Measurements from ENCODE around the gene OTUD3.
"Not testable (repeated sequence)": the region's sequence is repeated elsewhere in the genome, so short reads cannot be mapped to it uniquely, and the experiment has no call there.

The OTUD3 gene

DNA sequence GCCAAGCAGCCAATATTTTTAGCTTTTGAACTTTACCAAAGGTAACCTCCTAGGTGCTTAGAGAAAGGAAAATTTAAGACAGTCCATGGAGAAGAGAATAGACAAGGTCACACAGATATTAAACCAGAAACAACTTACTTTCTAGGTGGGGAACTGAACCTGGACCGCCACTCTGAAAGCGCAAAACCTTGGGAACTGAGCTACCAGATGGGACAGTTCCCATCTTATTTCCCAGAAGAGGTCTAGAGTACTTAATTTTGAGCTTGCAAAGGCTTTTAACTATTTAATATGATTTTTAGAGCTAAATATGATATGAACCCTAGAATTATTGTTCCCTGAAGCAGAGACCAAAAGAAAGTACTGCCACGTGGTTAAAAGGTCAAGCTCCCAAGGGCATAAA, 32.9 kb upstream of the OTUD3 start:
- not testable (repeated sequence) for H3K4me2 ChIP-seq (ENCODE audit: insufficient read depth, low read length, poor library complexity, severe bottlenecking); H2AFZ ChIP-seq (ENCODE audit: low read length); H3K18ac ChIP-seq (ENCODE audit: low read length); H4K91ac ChIP-seq (ENCODE audit: low read depth, low read length, poor library complexity); H3K9ac ChIP-seq (ENCODE audit: low read depth, low read length, poor library complexity); H3K4me1 ChIP-seq (ENCODE audit: control insufficient read depth in 2 of 2, insufficient read depth in 1 of 2, low read depth in 1 of 2, low read length in 2 of 2); H2BK12ac ChIP-seq (ENCODE audit: low read length); DNase-seq (ENCODE audit: low spot score); H3K27ac ChIP-seq (replicated peaks; ENCODE audit: low read length); H3K4me3 ChIP-seq (ENCODE audit: low read length in 2 of 2); H3K79me1 ChIP-seq (ENCODE audit: low read depth, low read length); H3K23ac ChIP-seq (ENCODE audit: low read depth, low read length, poor library complexity); H2BK5ac ChIP-seq (ENCODE audit: low read length); H4K8ac ChIP-seq (ENCODE audit: low read depth, low read length); H3K9me3 ChIP-seq (replicated peaks in 1 of 2; ENCODE audit: control insufficient read depth in 2 of 2, insufficient read depth in 1 of 2, low read depth in 1 of 2, low read length in 2 of 2); H2BK120ac ChIP-seq (ENCODE audit: low read depth, low read length); H3K36me3 ChIP-seq (replicated peaks in 1 of 2; ENCODE audit: control insufficient read depth in 2 of 2, insufficient read depth in 2 of 2, low read length in 2 of 2); H3K4ac ChIP-seq (ENCODE audit: low read length); H2BK15ac ChIP-seq (ENCODE audit: low read length); H2AK5ac ChIP-seq (ENCODE audit: low read depth, low read length); H3K14ac ChIP-seq (ENCODE audit: low read length)
- WGBS, 2 donors (ENCODE audit: extremely low coverage in 2 of 2, insufficient read length in 2 of 2, insufficient replicate concordance in 1 of 2) = no CpG with 5 or more reads among the region's 3 CpGs
- peaks cover 0 to 34% (median 0%) of the 10 kb centered on the region in 3 experiments for H3K27me3 ChIP-seq (ENCODE audit: control insufficient read depth in 3 of 3, insufficient read depth in 3 of 3, low read depth in 1 of 3, low read length in 3 of 3)

DNA sequence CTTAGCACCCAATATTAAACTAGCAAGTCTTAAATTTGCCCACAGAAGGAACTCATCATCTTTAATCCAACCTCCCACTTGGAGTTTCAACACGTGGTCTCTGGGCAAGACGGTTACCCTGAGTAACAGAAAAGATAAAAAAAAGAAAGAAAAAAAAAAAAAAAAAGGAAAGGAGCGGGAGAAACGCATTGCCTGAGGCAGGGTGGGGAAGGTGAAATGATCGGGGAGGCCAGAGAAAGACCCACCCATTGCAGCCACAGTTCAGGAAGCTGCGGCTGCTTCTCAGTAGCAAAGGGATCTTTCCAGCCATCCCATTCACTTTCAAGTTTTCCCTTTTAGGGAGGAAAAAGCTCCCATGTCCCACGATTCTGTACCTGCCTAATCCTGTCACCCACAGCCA, 32.0 kb upstream of the OTUD3 start:
- no peak overlapping the region for H3K23ac ChIP-seq (ENCODE audit: low read depth, low read length, poor library complexity)
- no peaks in the 10 kb centered on the region for H3K36me3 ChIP-seq (replicated peaks in 1 of 2; ENCODE audit: control insufficient read depth in 2 of 2, insufficient read depth in 2 of 2, low read length in 2 of 2)
- no peak overlapping the region for H2AK5ac ChIP-seq (ENCODE audit: low read depth, low read length)
- no peak overlapping the region for H3K9ac ChIP-seq (ENCODE audit: low read depth, low read length, poor library complexity)
- no peaks in the 10 kb centered on the region for H3K4me1 ChIP-seq (ENCODE audit: control insufficient read depth in 2 of 2, insufficient read depth in 1 of 2, low read depth in 1 of 2, low read length in 2 of 2)
- H3K9me3 ChIP-seq (replicated peaks in 1 of 2; ENCODE audit: control insufficient read depth in 2 of 2, insufficient read depth in 1 of 2, low read depth in 1 of 2, low read length in 2 of 2) = no peaks in the 10 kb centered on the region
- no peak overlapping the region for H3K14ac ChIP-seq (ENCODE audit: low read length)
- no peak overlapping the region for H2BK5ac ChIP-seq (ENCODE audit: low read length)
- WGBS, 2 donors (ENCODE audit: extremely low coverage in 2 of 2, insufficient read length in 2 of 2, insufficient replicate concordance in 1 of 2) = no CpG with 5 or more reads among the region's 7 CpGs
- H2BK15ac ChIP-seq (ENCODE audit: low read length) = no peak overlapping the region
- no peak overlapping the region for H3K27ac ChIP-seq (replicated peaks; ENCODE audit: low read length)
- H4K8ac ChIP-seq (ENCODE audit: low read depth, low read length) = no peak overlapping the region
- H3K4me2 ChIP-seq (ENCODE audit: insufficient read depth, low read length, poor library complexity, severe bottlenecking) = no peak overlapping the region
- no peak overlapping the region for H2BK120ac ChIP-seq (ENCODE audit: low read depth, low read length)
- peaks cover 0 to 32% (median 0%) of the 10 kb centered on the region in 3 experiments for H3K27me3 ChIP-seq (ENCODE audit: control insufficient read depth in 3 of 3, insufficient read depth in 3 of 3, low read depth in 1 of 3, low read length in 3 of 3)
- no peak overlapping the region for H3K18ac ChIP-seq (ENCODE audit: low read length)
- H3K79me1 ChIP-seq (ENCODE audit: low read depth, low read length) = no peaks in the 10 kb centered on the region
- H2AFZ ChIP-seq (ENCODE audit: low read length) = no peak overlapping the region
- no peak overlapping the region for H4K91ac ChIP-seq (ENCODE audit: low read depth, low read length, poor library complexity)
- H2BK12ac ChIP-seq (ENCODE audit: low read length) = no peak overlapping the region
- no peak overlapping the region for H3K4me3 ChIP-seq (ENCODE audit: low read length in 2 of 2)
- H3K4ac ChIP-seq (ENCODE audit: low read length) = no peak overlapping the region
- DNase-seq (ENCODE audit: low spot score) = no peak

DNA sequence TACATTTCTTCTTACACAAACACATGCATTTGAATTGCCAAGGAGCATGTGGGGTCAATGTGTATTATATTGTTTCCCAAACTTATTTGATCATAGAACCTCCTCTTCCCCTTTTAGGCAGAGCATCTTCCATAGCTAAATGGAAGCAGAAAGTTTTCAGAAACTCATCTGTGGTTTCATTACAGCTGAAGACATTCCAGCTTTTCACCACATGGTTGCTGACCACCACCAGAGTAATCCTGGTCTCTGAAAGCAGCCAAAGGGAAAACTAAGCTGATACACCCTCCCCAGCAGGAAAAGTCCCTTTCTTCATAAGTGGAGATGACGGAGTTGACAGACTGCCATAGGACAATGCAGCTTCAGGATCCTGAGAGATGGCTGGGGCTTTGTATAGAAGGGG, 30.2 kb upstream of the OTUD3 start:
- no peaks in the 10 kb centered on the region for H3K4me1 ChIP-seq (ENCODE audit: control insufficient read depth in 2 of 2, insufficient read depth in 1 of 2, low read depth in 1 of 2, low read length in 2 of 2)
- no peak overlapping the region for H3K18ac ChIP-seq (ENCODE audit: low read length)
- no peak overlapping the region for H2BK12ac ChIP-seq (ENCODE audit: low read length)
- H2BK120ac ChIP-seq (ENCODE audit: low read depth, low read length) = no peak overlapping the region
- H3K4ac ChIP-seq (ENCODE audit: low read length) = no peak overlapping the region
- no peaks in the 10 kb centered on the region for H3K79me1 ChIP-seq (ENCODE audit: low read depth, low read length)
- H3K27ac ChIP-seq (replicated peaks; ENCODE audit: low read length) = no peak overlapping the region
- no peaks in the 10 kb centered on the region for H3K9me3 ChIP-seq (replicated peaks in 1 of 2; ENCODE audit: control insufficient read depth in 2 of 2, insufficient read depth in 1 of 2, low read depth in 1 of 2, low read length in 2 of 2)
- peaks cover 0 to 14% (median 0%) of the 10 kb centered on the region in 3 experiments for H3K27me3 ChIP-seq (ENCODE audit: control insufficient read depth in 3 of 3, insufficient read depth in 3 of 3, low read depth in 1 of 3, low read length in 3 of 3)
- H3K14ac ChIP-seq (ENCODE audit: low read length) = no peak overlapping the region
- H2AK5ac ChIP-seq (ENCODE audit: low read depth, low read length) = no peak overlapping the region
- H3K36me3 ChIP-seq (replicated peaks in 1 of 2; ENCODE audit: control insufficient read depth in 2 of 2, insufficient read depth in 2 of 2, low read length in 2 of 2) = no peaks in the 10 kb centered on the region
- H2BK15ac ChIP-seq (ENCODE audit: low read length) = no peak overlapping the region
- H4K8ac ChIP-seq (ENCODE audit: low read depth, low read length) = no peak overlapping the region
- no peak overlapping the region for H3K4me3 ChIP-seq (ENCODE audit: low read length in 2 of 2)
- no peak overlapping the region for H3K9ac ChIP-seq (ENCODE audit: low read depth, low read length, poor library complexity)
- H4K91ac ChIP-seq (ENCODE audit: low read depth, low read length, poor library complexity) = no peak overlapping the region
- DNase-seq (ENCODE audit: low spot score) = no peak
- H2AFZ ChIP-seq (ENCODE audit: low read length) = no peak overlapping the region
- H3K4me2 ChIP-seq (ENCODE audit: insufficient read depth, low read length, poor library complexity, severe bottlenecking) = no peak overlapping the region
- no peak overlapping the region for H3K23ac ChIP-seq (ENCODE audit: low read depth, low read length, poor library complexity)
- H2BK5ac ChIP-seq (ENCODE audit: low read length) = no peak overlapping the region
- WGBS, 2 donors (ENCODE audit: extremely low coverage in 2 of 2, insufficient read length in 2 of 2, insufficient replicate concordance in 1 of 2) = no CpG with 5 or more reads among the region's 1 CpG

DNA sequence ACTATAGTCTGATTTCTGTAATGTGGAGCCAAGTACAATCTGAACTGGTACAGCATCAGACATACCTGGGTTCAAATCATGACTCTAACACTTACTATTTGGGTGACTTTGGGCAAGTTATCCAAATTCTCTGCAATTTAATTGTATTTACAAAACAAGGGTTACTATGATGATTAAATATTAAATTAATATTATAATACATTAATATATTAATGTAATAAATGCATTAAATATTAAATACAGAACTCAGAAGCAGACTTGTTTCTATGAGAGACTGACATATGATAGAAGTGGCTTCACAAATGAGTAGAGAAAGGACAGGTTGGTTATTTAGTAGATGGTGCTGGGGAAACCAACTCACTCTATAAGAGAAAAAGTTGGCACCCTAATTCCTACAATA, 27.3 kb upstream of the OTUD3 start:
- H2AFZ ChIP-seq (ENCODE audit: low read length) = no peak overlapping the region
- peaks cover 0 to 5% (median 0%) of the 10 kb centered on the region in 3 experiments for H3K27me3 ChIP-seq (ENCODE audit: control insufficient read depth in 3 of 3, insufficient read depth in 3 of 3, low read depth in 1 of 3, low read length in 3 of 3)
- no peak overlapping the region for H2AK5ac ChIP-seq (ENCODE audit: low read depth, low read length)
- no peak overlapping the region for H2BK12ac ChIP-seq (ENCODE audit: low read length)
- H2BK15ac ChIP-seq (ENCODE audit: low read length) = no peak overlapping the region
- no peak overlapping the region for H2BK5ac ChIP-seq (ENCODE audit: low read length)
- no peak overlapping the region for H3K4ac ChIP-seq (ENCODE audit: low read length)
- no peak overlapping the region for H2BK120ac ChIP-seq (ENCODE audit: low read depth, low read length)
- no peaks in the 10 kb centered on the region for H3K9me3 ChIP-seq (replicated peaks in 1 of 2; ENCODE audit: control insufficient read depth in 2 of 2, insufficient read depth in 1 of 2, low read depth in 1 of 2, low read length in 2 of 2)
- no peak overlapping the region for H3K14ac ChIP-seq (ENCODE audit: low read length)
- no peak overlapping the region for H3K27ac ChIP-seq (replicated peaks; ENCODE audit: low read length)
- no peak overlapping the region for H3K4me3 ChIP-seq (ENCODE audit: low read length in 2 of 2)
- H4K8ac ChIP-seq (ENCODE audit: low read depth, low read length) = no peak overlapping the region
- no peak overlapping the region for H3K18ac ChIP-seq (ENCODE audit: low read length)
- H3K36me3 ChIP-seq (replicated peaks in 1 of 2; ENCODE audit: control insufficient read depth in 2 of 2, insufficient read depth in 2 of 2, low read length in 2 of 2) = no peaks in the 10 kb centered on the region
- no peaks in the 10 kb centered on the region for H3K79me1 ChIP-seq (ENCODE audit: low read depth, low read length)
- H3K23ac ChIP-seq (ENCODE audit: low read depth, low read length, poor library complexity) = no peak overlapping the region
- H4K91ac ChIP-seq (ENCODE audit: low read depth, low read length, poor library complexity) = no peak overlapping the region
- no peak overlapping the region for H3K4me2 ChIP-seq (ENCODE audit: insufficient read depth, low read length, poor library complexity, severe bottlenecking)
- no peak for DNase-seq (ENCODE audit: low spot score)
- no peaks in the 10 kb centered on the region for H3K4me1 ChIP-seq (ENCODE audit: control insufficient read depth in 2 of 2, insufficient read depth in 1 of 2, low read depth in 1 of 2, low read length in 2 of 2)
- no peak overlapping the region for H3K9ac ChIP-seq (ENCODE audit: low read depth, low read length, poor library complexity)
